ENCODE results near the gene MYOT.

The MYOT gene

DNA sequence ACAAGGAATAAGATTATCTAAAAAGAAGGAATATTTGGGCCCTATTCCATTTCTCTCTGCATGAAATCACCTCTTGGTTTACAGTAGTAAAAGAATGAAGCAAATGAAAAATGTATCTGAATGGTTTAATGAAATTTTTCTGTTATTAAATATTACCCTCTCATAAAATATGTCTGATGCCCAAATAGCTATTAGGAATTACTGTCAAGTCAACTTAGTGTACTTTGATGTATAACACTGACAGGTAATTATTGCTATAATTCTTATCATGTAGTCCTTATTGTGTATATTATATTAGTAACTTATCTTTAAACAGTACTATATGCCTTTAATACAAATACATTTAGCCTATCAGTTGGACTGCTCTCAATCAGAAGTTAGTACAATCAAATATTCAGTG is 8.4 kb downstream of the MYOT start:
- no peak overlapping the region for H3K27ac ChIP-seq (ENCODE audit: low read length)
- DNase-seq (no peak), ATAC-seq (ENCODE audit: insufficient read depth, low read depth) (no peak)
- no peaks in the 10 kb centered on the region for H4K20me1 ChIP-seq (ENCODE audit: insufficient read depth, low read length)
- no peak overlapping the region for H3K4me3 ChIP-seq (ENCODE audit: low read depth in 1 of 2, low read length in 2 of 2)
- H3K27me3 ChIP-seq (ENCODE audit: insufficient read depth, low read length, poor library complexity): no peaks in the 10 kb centered on the region
- no peak overlapping the region for H3K9ac ChIP-seq (ENCODE audit: low read depth, low read length)
- H3K4me2 ChIP-seq (ENCODE audit: insufficient read depth, low read length): no peak overlapping the region
- no peaks in the 10 kb centered on the region for H3K9me3 ChIP-seq (ENCODE audit: insufficient read depth, low read length, severe bottlenecking)
- no peaks in the 10 kb centered on the region for H3K4me1 ChIP-seq (ENCODE audit: insufficient read depth, low read length)
- TF ChIP-seq, protein P1, sequence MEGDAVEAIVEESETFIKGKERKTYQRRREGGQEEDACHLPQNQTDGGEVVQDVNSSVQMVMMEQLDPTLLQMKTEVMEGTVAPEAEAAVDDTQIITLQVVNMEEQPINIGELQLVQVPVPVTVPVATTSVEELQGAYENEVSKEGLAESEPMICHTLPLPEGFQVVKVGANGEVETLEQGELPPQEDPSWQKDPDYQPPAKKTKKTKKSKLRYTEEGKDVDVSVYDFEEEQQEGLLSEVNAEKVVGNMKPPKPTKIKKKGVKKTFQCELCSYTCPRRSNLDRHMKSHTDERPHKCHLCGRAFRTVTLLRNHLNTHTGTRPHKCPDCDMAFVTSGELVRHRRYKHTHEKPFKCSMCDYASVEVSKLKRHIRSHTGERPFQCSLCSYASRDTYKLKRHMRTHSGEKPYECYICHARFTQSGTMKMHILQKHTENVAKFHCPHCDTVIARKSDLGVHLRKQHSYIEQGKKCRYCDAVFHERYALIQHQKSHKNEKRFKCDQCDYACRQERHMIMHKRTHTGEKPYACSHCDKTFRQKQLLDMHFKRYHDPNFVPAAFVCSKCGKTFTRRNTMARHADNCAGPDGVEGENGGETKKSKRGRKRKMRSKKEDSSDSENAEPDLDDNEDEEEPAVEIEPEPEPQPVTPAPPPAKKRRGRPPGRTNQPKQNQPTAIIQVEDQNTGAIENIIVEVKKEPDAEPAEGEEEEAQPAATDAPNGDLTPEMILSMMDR (IDR thresholded peaks at IDR 0.05; ENCODE audit: borderline replicate concordance, extremely low read depth, low read length, poor library complexity, severe bottlenecking): no peak
- no peak for TF ChIP-seq EZH2 (IDR thresholded peaks at IDR 0.05; ENCODE audit: borderline replicate concordance, low read depth, low read length, severe bottlenecking)
- no peaks in the 10 kb centered on the region for H3K36me3 ChIP-seq (ENCODE audit: insufficient read depth, low read length)
- no peaks in the 10 kb centered on the region for H3K79me2 ChIP-seq (ENCODE audit: insufficient read depth, low read length)
- H2AFZ ChIP-seq (ENCODE audit: low read depth, low read length): no peak overlapping the region

- Histone ChIP-seq H2AFZ (ENCODE audit: low read depth, low read length) (no peak overlapping the region), H3K9me3 (ENCODE audit: insufficient read depth, low read length, severe bottlenecking) (no peaks in the 10 kb centered on the region), H3K27me3 (ENCODE audit: insufficient read depth, low read length, poor library complexity) (no peaks in the 10 kb centered on the region), H4K20me1 (ENCODE audit: insufficient read depth, low read length) (no peaks in the 10 kb centered on the region), H3K4me2 (ENCODE audit: insufficient read depth, low read length) (no peak overlapping the region), H3K4me3 (ENCODE audit: low read depth in 1 of 2, low read length in 2 of 2) (no peak overlapping the region), H3K27ac (ENCODE audit: low read length) (no peak overlapping the region), H3K36me3 (ENCODE audit: insufficient read depth, low read length) (no peaks in the 10 kb centered on the region), H3K79me2 (ENCODE audit: insufficient read depth, low read length) (no peaks in the 10 kb centered on the region), H3K9ac (ENCODE audit: low read depth, low read length) (no peak overlapping the region), H3K4me1 (ENCODE audit: insufficient read depth, low read length) (no peaks in the 10 kb centered on the region)
- DNase-seq (no peak), ATAC-seq (ENCODE audit: insufficient read depth, low read depth) (no peak)
- TF ChIP-seq EZH2 (IDR thresholded peaks at IDR 0.05; ENCODE audit: borderline replicate concordance, low read depth, low read length, severe bottlenecking): no peak
- TF ChIP-seq, protein P1 (IDR thresholded peaks at IDR 0.05; ENCODE audit: borderline replicate concordance, extremely low read depth, low read length, poor library complexity, severe bottlenecking): no peak
Observed at GRCh38 chr5:137880313-137880712, 12.7 kb downstream of the MYOT start.

DNA sequence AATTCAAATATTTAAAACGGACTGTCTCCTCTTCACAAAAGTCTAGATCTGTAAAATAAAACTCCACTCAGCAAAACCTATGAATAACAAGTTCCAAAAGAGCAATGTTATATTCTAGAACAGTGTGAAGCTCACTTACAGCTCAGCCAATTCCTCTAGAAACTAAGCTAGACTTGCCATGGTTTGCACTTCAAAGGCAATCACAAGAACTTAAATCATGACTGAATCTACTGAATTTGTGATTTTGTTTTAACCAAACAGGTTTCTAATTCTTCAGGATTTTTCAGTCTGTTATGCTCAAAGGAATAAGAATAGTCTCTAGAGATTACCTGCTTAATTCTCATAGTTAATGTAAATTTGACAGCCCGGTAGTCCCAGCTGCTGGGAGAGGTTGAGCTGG is 20.2 kb downstream of the MYOT start:
- no peaks in the 10 kb centered on the region for H3K27me3 ChIP-seq (ENCODE audit: insufficient read depth, low read length, poor library complexity)
- peaks cover 3% of the 10 kb centered on the region; the same call in 1 of the 2 replicates for H3K79me2 ChIP-seq (ENCODE audit: insufficient read depth, low read length)
- H2AFZ ChIP-seq (ENCODE audit: low read depth, low read length): no peak overlapping the region
- TF ChIP-seq EZH2 (IDR thresholded peaks at IDR 0.05; ENCODE audit: borderline replicate concordance, low read depth, low read length, severe bottlenecking): no peak
- no peaks in the 10 kb centered on the region for H3K36me3 ChIP-seq (ENCODE audit: insufficient read depth, low read length)
- H4K20me1 ChIP-seq (ENCODE audit: insufficient read depth, low read length): no peaks in the 10 kb centered on the region
- H3K9ac ChIP-seq (ENCODE audit: low read depth, low read length): peak overlapping the region; percentile 72
- H3K27ac ChIP-seq (ENCODE audit: low read length): no peak overlapping the region
- ATAC-seq (ENCODE audit: insufficient read depth, low read depth) (no peak), DNase-seq (no peak)
- peak overlapping the region; percentile 72; the same call in 1 of the 2 replicates for H3K4me2 ChIP-seq (ENCODE audit: insufficient read depth, low read length)
- H3K9me3 ChIP-seq (ENCODE audit: insufficient read depth, low read length, severe bottlenecking): no peaks in the 10 kb centered on the region
- H3K4me3 ChIP-seq (ENCODE audit: low read depth in 1 of 2, low read length in 2 of 2): no peak overlapping the region; a peak in 1 of 4 replicates
- H3K4me1 ChIP-seq (ENCODE audit: insufficient read depth, low read length): peaks cover 23% of the 10 kb centered on the region

DNA sequence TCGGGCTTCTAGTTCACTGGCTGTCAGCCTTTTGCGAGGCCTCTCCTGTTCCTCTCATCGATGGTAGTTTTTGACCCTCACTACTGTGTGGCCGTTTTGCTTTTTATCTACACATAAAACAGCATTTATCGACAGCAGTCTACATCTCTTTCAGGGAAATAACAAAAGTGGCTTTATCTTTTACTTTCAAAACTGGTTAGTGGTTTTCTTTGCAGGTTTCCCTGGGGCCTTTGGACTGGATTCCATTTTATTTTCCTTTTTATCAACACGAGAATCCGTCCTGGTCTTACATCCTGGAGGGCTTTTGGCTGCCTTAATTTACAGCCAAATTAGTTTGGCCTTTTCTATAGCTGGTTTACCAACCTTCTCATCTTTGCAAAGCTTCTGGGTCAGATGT is 20.8 kb downstream of the MYOT start:
- DNase-seq (no peak), ATAC-seq (ENCODE audit: insufficient read depth, low read depth) (no peak)
- no peaks in the 10 kb centered on the region for H4K20me1 ChIP-seq (ENCODE audit: insufficient read depth, low read length)
- peak overlapping the region; percentile 84 for H2AFZ ChIP-seq (ENCODE audit: low read depth, low read length)
- H3K27me3 ChIP-seq (ENCODE audit: insufficient read depth, low read length, poor library complexity): no peaks in the 10 kb centered on the region
- peaks cover 23% of the 10 kb centered on the region for H3K4me1 ChIP-seq (ENCODE audit: insufficient read depth, low read length)
- H3K9me3 ChIP-seq (ENCODE audit: insufficient read depth, low read length, severe bottlenecking): no peaks in the 10 kb centered on the region
- H3K4me2 ChIP-seq (ENCODE audit: insufficient read depth, low read length): peak overlapping the region; percentile 72
- H3K79me2 ChIP-seq (ENCODE audit: insufficient read depth, low read length): peaks cover 3% of the 10 kb centered on the region; the same call in 1 of the 2 replicates
- H3K27ac ChIP-seq (ENCODE audit: low read length): peak overlapping the region; percentile 87
- TF ChIP-seq, protein P1 (IDR thresholded peaks at IDR 0.05; ENCODE audit: borderline replicate concordance, extremely low read depth, low read length, poor library complexity, severe bottlenecking): no peak
- TF ChIP-seq EZH2 (IDR thresholded peaks at IDR 0.05; ENCODE audit: borderline replicate concordance, low read depth, low read length, severe bottlenecking): no peak
- peak overlapping the region; percentile 49 to 59; a peak in 3 of 4 replicates for H3K4me3 ChIP-seq (ENCODE audit: low read depth in 1 of 2, low read length in 2 of 2)
- peak overlapping the region; percentile 72 for H3K9ac ChIP-seq (ENCODE audit: low read depth, low read length)
- H3K36me3 ChIP-seq (ENCODE audit: insufficient read depth, low read length): no peaks in the 10 kb centered on the region

All from DND-41 (cell line).